SH-SY5Y (cell line): ENCODE data around the gene PLP2.

Experiments used
- GATA2 ChIP-seq: IDR thresholded peaks from 2 replicates; pipeline ENCODE4 v1.6.1; 2011; ENCODE audit warnings: mild to moderate bottlenecking, low read depth, low read length
- GATA3 ChIP-seq: IDR thresholded peaks from 2 replicates; pipeline ENCODE4 v1.6.1; 2011; ENCODE audit warnings: low read depth, mild to moderate bottlenecking, low read length, moderate library complexity

- TF ChIP-seq GATA2, result no peak
- no peak for TF ChIP-seq GATA3
Measured at GRCh38 chrX:49178537-49178936, 6.8 kb downstream of the PLP2 start.
